T-helper 1 cell treated with Interleukin-12 subunit alpha and Interleukin-12 subunit beta and Interleukin-4 antibody, amounts not matched to agents 30 μg/mL and 1 μg/mL, for 36 hours (primary cell): ENCODE measurements around the gene PLAC8L1.

Experiments used
- H3K27ac Mint-ChIP-seq: one replicate; pipeline ENCODE4 v1.8.0; 2021; ENCODE audit warnings: mild to moderate bottlenecking, mixed read lengths
- H3K27me3 Mint-ChIP-seq: one replicate; pipeline ENCODE4 v1.8.0; 2021; ENCODE audit warnings: low read depth, mixed read lengths
- H3K36me3 Mint-ChIP-seq: one replicate; pipeline ENCODE4 v1.8.0; 2021; ENCODE audit warnings: low read depth, mixed read lengths
- H3K4me1 Mint-ChIP-seq: one replicate; pipeline ENCODE4 v1.8.0; 2021; ENCODE audit warnings: low read depth, mixed read lengths
- H3K4me3 Mint-ChIP-seq: one replicate; pipeline ENCODE4 v1.8.0; 2021; ENCODE audit warnings: mild to moderate bottlenecking, moderate library complexity, mixed read lengths
- H3K9me3 Mint-ChIP-seq: one replicate; pipeline ENCODE4 v1.8.0; 2021; ENCODE audit warnings: mixed read lengths

PLAC8L1 gene

DNA sequence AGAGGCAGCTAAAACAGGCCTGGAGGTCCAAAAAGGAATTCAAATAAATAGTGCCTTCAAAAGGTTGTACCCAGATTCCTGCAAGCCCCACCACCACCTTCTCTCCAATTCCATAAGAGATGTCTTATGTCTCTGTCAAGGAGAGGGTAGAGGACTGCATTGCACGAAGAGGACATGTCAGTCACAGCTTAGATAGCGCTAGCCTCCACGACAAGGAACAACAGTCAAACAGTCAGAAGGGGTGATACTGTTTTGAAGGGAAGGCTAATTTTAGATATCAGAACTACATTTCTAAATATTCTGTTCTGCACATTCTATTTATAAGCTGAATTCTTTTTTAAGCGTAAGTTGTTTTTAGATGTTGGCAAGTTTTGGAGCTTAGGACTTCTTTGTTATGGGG, 34.2 kb downstream of the PLAC8L1 start:
- Mint-ChIP-seq H3K27ac (no peak overlapping the region), H3K4me1 (no peaks in the 10 kb centered on the region), H3K4me3 (no peak overlapping the region), H3K27me3 (peaks cover 5% of the 10 kb centered on the region), H3K36me3 (no peaks in the 10 kb centered on the region), H3K9me3 (no peaks in the 10 kb centered on the region)

DNA sequence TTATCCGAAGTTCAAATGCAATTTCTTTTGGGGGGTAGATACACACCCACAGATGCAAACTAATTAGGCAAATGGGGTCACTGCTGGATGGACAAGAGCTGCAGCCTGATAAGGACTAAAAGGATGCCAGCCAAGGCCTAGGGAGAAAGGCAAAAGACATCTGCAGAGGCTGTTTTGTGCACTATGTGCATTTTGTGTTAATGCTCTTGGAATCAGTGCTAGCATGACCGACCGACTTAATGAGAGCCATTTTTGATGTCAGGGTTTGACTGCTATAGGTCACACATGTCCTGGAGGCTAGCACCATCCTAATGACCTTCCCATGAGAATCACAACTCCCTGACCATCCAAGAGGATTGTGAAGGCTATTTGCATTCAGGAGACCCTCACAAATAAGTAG, 34.6 kb downstream of the PLAC8L1 start:
- H3K4me3 Mint-ChIP-seq, result no peak overlapping the region
- H3K36me3 Mint-ChIP-seq, result no peaks in the 10 kb centered on the region
- no peaks in the 10 kb centered on the region for H3K4me1 Mint-ChIP-seq
- peaks cover 5% of the 10 kb centered on the region for H3K27me3 Mint-ChIP-seq
- no peak overlapping the region for H3K27ac Mint-ChIP-seq
- H3K9me3 Mint-ChIP-seq, result no peaks in the 10 kb centered on the region

DNA sequence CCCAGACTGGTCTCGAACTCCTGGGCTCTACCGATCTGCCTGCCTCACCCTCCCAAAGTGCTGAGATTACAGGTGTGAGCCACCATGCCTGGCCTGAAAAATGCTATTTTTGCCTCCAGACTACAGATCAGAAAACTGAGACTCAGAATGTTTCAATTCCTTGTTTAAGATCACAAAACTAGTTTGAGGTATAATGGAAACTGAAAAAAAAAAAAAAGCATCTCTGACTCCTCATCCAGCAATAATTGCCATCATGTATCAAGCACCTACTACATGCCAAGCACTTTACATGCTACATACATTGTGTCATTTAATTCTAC, 35.6 kb downstream of the PLAC8L1 start:
- Mint-ChIP-seq H3K27me3 (peaks cover 5% of the 10 kb centered on the region), H3K9me3 (no peaks in the 10 kb centered on the region), H3K4me1 (no peaks in the 10 kb centered on the region), H3K36me3 (no peaks in the 10 kb centered on the region), H3K4me3 (no peak overlapping the region), H3K27ac (no peak overlapping the region)

DNA sequence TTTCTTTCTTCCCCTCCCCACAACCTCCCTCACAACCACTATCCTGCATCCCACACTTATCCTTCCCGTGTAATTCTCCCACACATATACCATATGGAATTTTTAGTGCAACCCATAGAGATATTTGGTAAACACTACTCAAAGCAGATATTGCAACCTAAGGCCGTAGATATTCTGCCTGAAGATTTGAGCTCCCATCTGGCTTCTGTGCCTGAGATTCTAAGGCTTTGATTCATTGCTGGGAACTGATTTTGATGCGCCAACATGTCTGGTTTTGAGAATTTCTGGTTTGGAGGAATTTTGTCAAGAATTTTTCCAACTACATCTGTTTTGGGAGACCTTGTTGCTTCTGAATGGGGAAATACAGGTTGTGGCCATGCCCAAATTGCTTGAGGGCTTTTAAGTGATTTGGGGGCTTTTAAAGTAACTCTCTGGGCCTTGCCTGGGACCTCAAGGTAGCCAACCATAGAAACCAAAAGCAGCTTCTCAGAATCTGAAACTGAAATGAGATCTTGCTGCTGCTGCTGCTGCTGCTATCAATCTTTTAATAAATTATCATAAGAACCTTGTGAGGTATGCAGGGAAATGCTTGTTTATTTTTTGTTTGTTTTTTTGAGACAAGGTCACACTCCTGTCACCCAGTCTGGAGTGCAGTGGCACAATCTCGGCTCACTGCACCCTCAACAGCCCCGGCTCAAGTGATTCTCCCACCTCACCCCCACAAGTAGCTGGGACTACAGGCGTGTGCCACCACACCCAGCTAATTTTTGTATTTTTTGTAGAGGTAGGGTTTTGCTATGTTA, 36.2 kb downstream of the PLAC8L1 start:
- H3K36me3 Mint-ChIP-seq, result no peaks in the 10 kb centered on the region
- H3K4me3 Mint-ChIP-seq, result no peak overlapping the region
- H3K27me3 Mint-ChIP-seq, result peaks cover 8% of the 10 kb centered on the region
- H3K9me3 Mint-ChIP-seq, result no peaks in the 10 kb centered on the region
- H3K27ac Mint-ChIP-seq, result no peak overlapping the region
- H3K4me1 Mint-ChIP-seq, result no peaks in the 10 kb centered on the region

DNA sequence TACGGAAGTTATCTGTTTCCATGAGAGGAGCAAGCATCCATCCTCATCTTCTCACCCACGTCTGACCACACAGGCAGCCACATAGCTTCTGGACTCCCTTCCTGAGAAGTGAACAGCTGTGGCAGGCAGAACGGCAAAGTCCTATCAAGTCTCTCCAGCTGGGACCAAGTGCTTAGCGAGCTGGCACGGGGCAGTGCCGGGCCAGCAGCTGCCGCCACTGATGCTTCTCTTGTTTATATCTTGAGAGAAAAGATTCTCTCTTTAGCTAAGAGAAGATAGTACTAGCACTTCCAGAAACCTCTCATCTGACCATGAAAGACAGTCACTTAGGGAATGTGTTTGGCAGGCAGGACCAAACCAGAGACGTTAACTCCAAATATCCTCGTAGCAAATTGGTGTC, 37.2 kb downstream of the PLAC8L1 start:
- H3K4me1 Mint-ChIP-seq, result no peaks in the 10 kb centered on the region
- H3K36me3 Mint-ChIP-seq, result no peaks in the 10 kb centered on the region
- H3K4me3 Mint-ChIP-seq, result no peak overlapping the region
- H3K27ac Mint-ChIP-seq, result no peak overlapping the region
- H3K9me3 Mint-ChIP-seq, result no peaks in the 10 kb centered on the region
- peaks cover 12% of the 10 kb centered on the region for H3K27me3 Mint-ChIP-seq

DNA sequence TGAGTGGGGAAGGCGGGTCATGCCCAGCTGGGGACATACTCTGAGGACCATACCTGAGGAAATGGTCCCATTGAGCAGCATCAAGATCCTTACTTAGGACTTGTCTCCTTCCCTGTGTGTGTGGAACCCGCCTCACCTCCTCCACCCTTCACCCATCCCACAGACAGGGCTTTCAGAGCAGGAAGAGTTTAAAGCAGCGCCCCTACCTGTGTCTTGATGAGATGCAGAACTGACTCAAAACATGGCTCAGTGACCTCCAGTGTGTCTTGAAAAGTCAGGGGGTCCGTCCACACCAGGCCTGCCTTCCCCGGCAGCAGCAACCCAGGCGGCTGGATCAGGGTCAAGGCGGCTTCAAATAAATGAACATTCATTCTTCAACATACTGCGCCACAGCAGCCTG, 38.4 kb downstream of the PLAC8L1 start:
- peaks cover 12% of the 10 kb centered on the region for H3K27me3 Mint-ChIP-seq
- no peaks in the 10 kb centered on the region for H3K9me3 Mint-ChIP-seq
- no peaks in the 10 kb centered on the region for H3K4me1 Mint-ChIP-seq
- H3K27ac Mint-ChIP-seq, result no peak overlapping the region
- no peak overlapping the region for H3K4me3 Mint-ChIP-seq
- H3K36me3 Mint-ChIP-seq, result no peaks in the 10 kb centered on the region

DNA sequence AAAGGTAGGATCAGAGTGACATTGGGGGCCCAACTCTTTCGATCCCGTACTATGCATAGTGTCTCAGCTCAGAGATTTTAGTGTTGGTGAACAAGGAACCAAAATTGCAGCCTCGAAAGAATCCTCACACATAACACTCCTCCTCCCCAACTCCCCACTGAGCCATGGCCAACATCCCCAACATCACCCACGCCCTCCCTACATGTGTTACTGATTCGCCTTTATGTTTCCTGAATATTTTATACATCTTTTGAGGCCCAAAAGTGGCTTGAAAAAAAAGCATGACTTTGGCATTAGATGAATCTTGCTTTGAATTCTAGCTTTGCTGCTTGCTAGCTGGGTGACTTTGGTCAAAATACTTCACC, 45.2 kb downstream of the PLAC8L1 start:
- no peaks in the 10 kb centered on the region for H3K36me3 Mint-ChIP-seq
- H3K27ac Mint-ChIP-seq, result no peak overlapping the region
- H3K9me3 Mint-ChIP-seq, result no peaks in the 10 kb centered on the region
- H3K27me3 Mint-ChIP-seq, result peaks cover 38% of the 10 kb centered on the region
- H3K4me3 Mint-ChIP-seq, result no peak overlapping the region
- H3K4me1 Mint-ChIP-seq, result peaks cover 2% of the 10 kb centered on the region

DNA sequence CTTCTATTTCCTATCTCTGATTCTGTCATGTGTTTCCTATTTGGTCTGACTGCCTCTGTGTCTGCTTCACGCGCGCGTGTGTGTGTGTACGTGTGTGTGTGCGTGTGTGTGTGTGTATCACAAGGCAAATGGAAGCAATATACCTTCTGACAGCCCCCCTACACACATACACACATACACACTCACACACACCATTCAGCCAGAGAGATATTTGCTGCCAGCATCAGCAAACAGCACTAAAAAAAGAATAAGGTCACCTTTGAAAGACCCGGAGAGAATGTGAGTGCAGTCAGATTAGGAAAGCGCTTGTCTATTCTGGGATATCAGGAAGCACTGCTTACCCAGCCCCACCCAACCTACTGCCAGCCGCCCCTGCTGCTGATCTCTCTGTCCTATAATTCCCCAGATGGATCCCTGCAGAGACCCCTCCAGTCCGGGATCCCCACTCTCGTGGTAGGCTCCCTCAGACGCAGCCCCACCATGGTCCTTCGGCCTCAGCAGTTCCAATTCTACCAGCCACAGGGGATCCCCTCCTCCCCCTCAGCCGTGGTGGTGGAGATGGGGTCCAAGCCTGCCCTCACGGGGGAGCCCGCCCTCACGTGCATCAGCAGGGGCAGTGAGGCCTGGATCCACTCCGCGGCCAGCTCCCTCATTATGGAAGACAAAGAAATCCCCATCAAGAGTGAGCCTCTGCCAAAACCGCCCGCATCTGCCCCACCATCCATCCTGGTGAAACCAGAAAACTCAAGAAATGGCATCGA, 45.7 kb downstream of the PLAC8L1 start:
- H3K36me3 Mint-ChIP-seq, result no peaks in the 10 kb centered on the region
- no peak overlapping the region for H3K4me3 Mint-ChIP-seq
- no peak overlapping the region for H3K27ac Mint-ChIP-seq
- H3K4me1 Mint-ChIP-seq, result peaks cover 2% of the 10 kb centered on the region
- H3K9me3 Mint-ChIP-seq, result no peaks in the 10 kb centered on the region
- H3K27me3 Mint-ChIP-seq, result peaks cover 39% of the 10 kb centered on the region

DNA sequence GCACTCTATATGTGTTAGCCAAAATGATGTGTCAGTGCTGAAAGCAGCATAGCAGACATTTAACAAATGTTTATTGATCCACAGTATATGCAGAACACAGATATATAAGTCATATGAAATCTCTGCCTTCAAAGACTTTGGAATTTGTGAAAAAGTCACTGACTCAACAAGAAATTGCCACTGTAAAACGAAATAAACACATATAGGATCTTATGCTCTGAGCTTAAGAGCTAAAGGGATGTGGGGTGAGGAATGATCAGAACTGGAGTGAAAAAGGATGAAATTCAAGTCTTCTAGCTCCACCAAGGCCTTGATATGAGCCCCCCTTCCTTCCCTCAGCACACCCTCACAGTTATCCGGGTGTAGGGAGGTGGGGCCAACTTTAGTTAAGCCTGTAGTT, 49.9 kb downstream of the PLAC8L1 start:
- no peaks in the 10 kb centered on the region for H3K9me3 Mint-ChIP-seq
- H3K4me1 Mint-ChIP-seq, result peaks cover 2% of the 10 kb centered on the region
- H3K36me3 Mint-ChIP-seq, result no peaks in the 10 kb centered on the region
- peaks cover 41% of the 10 kb centered on the region for H3K27me3 Mint-ChIP-seq
- no peak overlapping the region for H3K27ac Mint-ChIP-seq
- H3K4me3 Mint-ChIP-seq, result no peak overlapping the region

DNA sequence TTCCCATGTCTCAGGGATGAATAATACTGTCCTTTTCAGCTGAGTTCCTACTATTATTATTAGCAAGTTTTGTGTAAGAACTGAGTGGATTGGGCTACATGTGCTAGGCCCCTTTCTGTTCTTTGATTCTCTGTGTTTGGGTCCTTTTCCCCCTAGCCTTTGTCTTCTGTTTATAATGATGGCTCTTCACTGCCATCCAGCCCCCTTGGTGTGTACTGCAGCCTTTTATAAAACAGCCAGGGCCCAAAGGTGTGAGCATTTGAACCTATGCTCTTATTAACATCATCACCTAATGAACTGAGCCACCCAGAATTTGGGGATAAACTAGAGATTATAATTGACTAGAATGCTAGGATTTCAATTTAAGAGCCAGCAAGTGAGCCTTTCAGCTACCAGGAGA, 52.6 kb downstream of the PLAC8L1 start:
- Mint-ChIP-seq H3K4me1 (no peaks in the 10 kb centered on the region), H3K9me3 (no peaks in the 10 kb centered on the region), H3K4me3 (no peak overlapping the region), H3K27me3 (peaks cover 34% of the 10 kb centered on the region), H3K27ac (no peak overlapping the region), H3K36me3 (no peaks in the 10 kb centered on the region)

DNA sequence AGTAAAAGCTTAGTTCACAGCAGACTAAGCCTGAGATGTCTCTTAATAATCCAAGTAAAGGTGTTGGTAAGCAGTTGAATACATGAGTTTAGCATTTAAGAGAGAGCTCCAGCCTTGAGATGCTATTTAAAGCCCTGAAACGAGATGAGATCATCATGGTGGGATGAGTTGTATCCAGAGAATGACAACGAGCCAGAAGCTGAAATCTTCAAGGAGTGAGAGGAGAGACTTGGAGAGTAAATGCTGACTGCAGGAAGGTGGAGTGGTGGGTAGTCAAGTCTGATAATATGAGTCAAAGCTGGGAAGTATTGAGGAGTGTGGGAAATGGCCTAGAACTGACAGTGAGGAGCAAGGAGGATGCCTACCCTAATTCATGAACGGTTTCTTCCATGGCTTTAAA, 53.7 kb downstream of the PLAC8L1 start:
- no peaks in the 10 kb centered on the region for H3K9me3 Mint-ChIP-seq
- H3K4me3 Mint-ChIP-seq, result no peak overlapping the region
- no peaks in the 10 kb centered on the region for H3K36me3 Mint-ChIP-seq
- H3K4me1 Mint-ChIP-seq, result no peaks in the 10 kb centered on the region
- peaks cover 29% of the 10 kb centered on the region for H3K27me3 Mint-ChIP-seq
- H3K27ac Mint-ChIP-seq, result no peak overlapping the region

DNA sequence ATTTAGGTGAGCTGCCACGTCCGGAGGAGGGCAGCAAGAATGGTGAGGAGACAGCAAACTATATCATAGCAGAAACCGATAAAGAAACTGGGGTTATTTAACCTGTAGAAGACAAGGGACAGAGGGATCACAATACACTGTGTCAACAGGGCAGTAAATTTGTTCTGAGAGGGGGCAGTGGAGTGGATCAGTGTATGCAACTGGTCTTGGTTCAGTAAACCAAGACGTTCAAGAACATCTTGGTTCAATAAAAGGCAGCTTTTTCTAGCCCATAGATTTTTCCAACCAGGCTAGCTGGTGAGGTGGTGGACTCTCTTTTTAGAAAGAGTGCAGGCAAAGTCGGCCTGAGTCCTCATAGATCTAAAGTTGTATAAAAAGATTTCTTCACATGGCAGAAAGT, 55.3 kb downstream of the PLAC8L1 start:
- Mint-ChIP-seq H3K4me3 (no peak overlapping the region), H3K27me3 (peaks cover 23% of the 10 kb centered on the region), H3K27ac (no peak overlapping the region), H3K9me3 (no peaks in the 10 kb centered on the region), H3K4me1 (no peaks in the 10 kb centered on the region), H3K36me3 (no peaks in the 10 kb centered on the region)

DNA sequence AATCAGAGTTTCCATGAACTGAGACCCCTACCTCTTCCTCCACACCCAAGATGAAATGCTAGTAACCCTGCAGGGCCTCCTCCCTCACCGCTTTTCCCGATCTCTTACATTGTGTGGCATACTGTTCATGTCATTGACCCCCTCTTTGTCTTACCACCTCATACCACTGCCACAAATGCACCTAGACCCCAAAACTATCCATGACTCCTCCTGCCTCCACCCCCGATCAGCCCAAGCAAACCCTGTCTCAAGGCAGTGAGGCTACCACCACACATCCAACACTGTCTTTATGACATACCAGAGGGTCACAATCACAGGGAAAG, 55.7 kb downstream of the PLAC8L1 start:
- H3K9me3 Mint-ChIP-seq, result no peaks in the 10 kb centered on the region
- no peak overlapping the region for H3K27ac Mint-ChIP-seq
- no peaks in the 10 kb centered on the region for H3K4me1 Mint-ChIP-seq
- peaks cover 22% of the 10 kb centered on the region for H3K27me3 Mint-ChIP-seq
- no peaks in the 10 kb centered on the region for H3K36me3 Mint-ChIP-seq
- H3K4me3 Mint-ChIP-seq, result no peak overlapping the region

DNA sequence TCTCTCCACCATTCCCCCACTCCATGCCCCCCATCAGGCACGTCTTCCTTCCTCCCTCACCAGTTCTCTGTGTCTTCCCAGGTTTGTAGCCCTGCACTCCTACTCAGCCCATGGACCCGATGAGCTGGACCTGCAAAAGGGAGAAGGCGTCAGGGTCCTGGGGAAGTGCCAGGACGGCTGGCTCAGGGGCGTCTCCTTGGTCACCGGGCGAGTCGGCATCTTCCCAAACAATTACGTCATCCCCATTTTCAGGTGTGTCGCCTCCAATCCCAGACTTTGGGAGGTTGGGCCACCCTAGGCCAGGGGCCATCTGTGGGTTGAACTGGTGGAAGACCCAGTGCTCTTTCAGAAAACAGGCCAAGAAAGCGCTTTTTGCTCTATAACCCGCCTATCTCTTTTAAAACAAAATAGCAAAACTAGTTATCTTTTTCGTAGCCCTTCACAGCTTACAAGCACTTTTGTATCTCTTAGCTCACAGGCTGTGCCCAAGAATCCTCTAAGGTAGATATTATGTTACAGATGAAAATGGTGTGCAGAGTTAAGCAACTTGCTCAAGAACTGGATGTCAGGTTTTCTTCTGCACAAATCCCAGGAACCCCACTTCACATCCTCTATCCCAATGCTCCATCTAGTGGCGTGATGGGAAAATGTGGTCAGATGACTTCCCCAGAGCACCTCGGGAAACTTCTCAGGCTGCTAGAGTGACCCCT, 56.2 kb downstream of the PLAC8L1 start:
- no peaks in the 10 kb centered on the region for H3K4me1 Mint-ChIP-seq
- H3K27ac Mint-ChIP-seq, result no peak overlapping the region
- no peak overlapping the region for H3K4me3 Mint-ChIP-seq
- peaks cover 17% of the 10 kb centered on the region for H3K27me3 Mint-ChIP-seq
- no peaks in the 10 kb centered on the region for H3K9me3 Mint-ChIP-seq
- no peaks in the 10 kb centered on the region for H3K36me3 Mint-ChIP-seq

DNA sequence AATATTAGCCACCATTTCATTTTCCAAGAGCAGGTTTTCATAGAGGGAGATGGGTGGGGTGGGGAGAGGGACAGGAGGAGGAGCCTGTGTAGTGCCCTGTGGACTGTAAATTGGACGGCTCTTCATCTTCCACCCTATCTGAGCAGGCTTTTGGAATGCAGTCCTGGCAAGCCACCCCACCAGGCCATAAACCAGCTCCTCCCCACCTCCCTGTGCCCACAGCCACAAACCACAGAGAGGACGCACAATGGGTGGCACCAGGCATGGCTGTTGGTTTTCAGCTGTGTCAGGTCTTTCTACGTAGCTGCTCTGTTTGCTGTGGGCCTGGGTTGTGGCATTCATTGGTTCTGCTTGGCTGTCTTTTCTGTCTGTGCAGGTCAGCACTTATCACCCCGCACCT, 58.0 kb downstream of the PLAC8L1 start:
- peaks cover 17% of the 10 kb centered on the region for H3K27me3 Mint-ChIP-seq
- H3K36me3 Mint-ChIP-seq, result no peaks in the 10 kb centered on the region
- H3K4me1 Mint-ChIP-seq, result peaks cover 5% of the 10 kb centered on the region
- H3K9me3 Mint-ChIP-seq, result no peaks in the 10 kb centered on the region
- H3K4me3 Mint-ChIP-seq, result no peak overlapping the region
- H3K27ac Mint-ChIP-seq, result no peak overlapping the region
